HepG2 (cell line): ENCODE results near the gene NEURL3. TPM values are rescaled to one million over a fixed set of nuclear protein-coding genes. Genes with fewer than 3 reads are reported as not detected.
A peak's percentile ranks its signal among the peaks of the same experiment; 100 is the strongest.

ENCODE experiments used
- BHLHE40 ChIP-seq: IDR thresholded peaks from 2 replicates; pipeline ENCODE4 v1.6.1; 2011; ENCODE audit warnings: low read length, improper control_type of control experiment
- EED ChIP-seq: sonication (generic); formaldehyde crosslinking; IDR thresholded peaks from 2 replicates; pipeline ENCODE4 v1.5.0; 2020; ENCODE audit warnings: mild to moderate bottlenecking, missing genetic modification reagents
- FOXP4 ChIP-seq: sonication (generic); formaldehyde crosslinking; IDR thresholded peaks from 2 replicates; pipeline ENCODE4 v1.4.0; 2020; ENCODE audit warnings: missing genetic modification reagents
- GTF3A ChIP-seq: sonication (generic); formaldehyde crosslinking; conservative IDR thresholded peaks from 2 replicates; pipeline ENCODE4 v1.4.0; 2020; ENCODE audit warnings: mild to moderate bottlenecking, missing genetic modification reagents
- HNF1A ChIP-seq, 2 experiments: sonication (generic) in 1 of 2; formaldehyde crosslinking in 1 of 2; IDR thresholded peaks; 2 replicates each; pipeline versions ENCODE4 v1.4.0 to v1.6.1; 2016 to 2020; ENCODE audit warnings: borderline replicate concordance in 1 of 2, low read depth in 1 of 2, mild to moderate bottlenecking in 1 of 2, missing genetic modification reagents in 1 of 2
- MAX ChIP-seq: IDR thresholded peaks from 2 replicates; pipeline ENCODE4 v1.6.1; 2012; ENCODE audit warnings: inconsistent platforms
- MEIS2 ChIP-seq: sonication (generic); formaldehyde crosslinking; IDR thresholded peaks from 2 replicates; pipeline ENCODE4 v1.9.0; 2021; ENCODE audit warnings: mild to moderate bottlenecking, missing genetic modification reagents
- MYNN ChIP-seq: sonication (generic); formaldehyde crosslinking; IDR thresholded peaks from 2 replicates; pipeline ENCODE4 v1.4.0; 2020; ENCODE audit warnings: mild to moderate bottlenecking, low read depth, missing genetic modification reagents
- NONO ChIP-seq, 2 experiments: fragments of 450-650 bp in 1 of 2; sonication (generic) in 1 of 2; formaldehyde crosslinking in 1 of 2; IDR thresholded peaks in 1 of 2; conservative IDR thresholded peaks in 1 of 2; 2 replicates each; pipeline versions ENCODE4 v1.6.1 to v1.8.0; 2017 to 2022; ENCODE audit warnings: mild to moderate bottlenecking in 1 of 2, missing genetic modification reagents in 1 of 2, moderate library complexity in 1 of 2
- PTBP1 ChIP-seq: fragments of 200-400 bp; formaldehyde crosslinking; IDR thresholded peaks from 2 replicates; pipeline ENCODE4 v1.6.1; 2018; ENCODE audit warnings: low read length, low read depth; ENCODE audit not compliant: poor library complexity, severe bottlenecking
- TOPORS ChIP-seq: sonication (generic); formaldehyde crosslinking; IDR thresholded peaks from 2 replicates; pipeline ENCODE4 v1.8.0; 2023; ENCODE audit warnings: mild to moderate bottlenecking, missing genetic modification reagents
- ZFP62 ChIP-seq: sonication (generic); formaldehyde crosslinking; IDR thresholded peaks from 2 replicates; pipeline ENCODE4 v1.4.0; 2020; ENCODE audit warnings: missing genetic modification reagents
- ZNF3 ChIP-seq: IDR thresholded peaks from 2 replicates; pipeline ENCODE4 v1.7.0; 2017; ENCODE audit warnings: inconsistent platforms
- ZNF337 ChIP-seq: sonication (generic); formaldehyde crosslinking; IDR thresholded peaks from 2 replicates; pipeline ENCODE4 v1.5.1; 2020; ENCODE audit warnings: missing genetic modification reagents, low read depth, mild to moderate bottlenecking, borderline replicate concordance
- ZNF580 ChIP-seq: IDR thresholded peaks from 2 replicates; pipeline ENCODE4 v1.6.1; 2016; ENCODE audit warnings: low read depth, borderline replicate concordance
- ZNF710 ChIP-seq: sonication (generic); formaldehyde crosslinking; IDR thresholded peaks from 2 replicates; pipeline ENCODE4 v1.5.0; 2020; ENCODE audit warnings: mild to moderate bottlenecking, missing genetic modification reagents, borderline replicate concordance
- ZNF777 ChIP-seq: sonication (generic); formaldehyde crosslinking; IDR thresholded peaks from 2 replicates; pipeline ENCODE4 v1.4.0; 2020; ENCODE audit warnings: missing genetic modification reagents
- ZNF816 ChIP-seq: sonication (generic); formaldehyde crosslinking; IDR thresholded peaks from 2 replicates; pipeline ENCODE4 v1.8.0; 2022; ENCODE audit warnings: missing genetic modification reagents, mild to moderate bottlenecking, borderline replicate concordance
- ZNF83 ChIP-seq: sonication (generic); formaldehyde crosslinking; IDR thresholded peaks from 2 replicates; pipeline ENCODE4 v1.4.0; 2020; ENCODE audit warnings: missing genetic modification reagents, mild to moderate bottlenecking, borderline replicate concordance
- polyA plus RNA-seq, 8 experiments: library from polyadenylated mRNA; depleted of rRNA in 3 of 8; stranded (reverse) in 7 of 8; unstranded in 1 of 8; fragments of >200 nt; fragmentation: Illumina TruSeq in 4 of 8; extraction: Trizol in 4 of 8; gene quantifications; 2 replicates each; pipeline versions ENCODE4 v1.2.1 to v1.2.3, GENCODE V29; 2011 to 2016; ENCODE audit warnings: low read depth in 4 of 8, missing spikeins in 1 of 8, mixed read lengths in 1 of 8; ENCODE audit not compliant: insufficient read depth in 1 of 8
- total RNA-seq, 5 experiments: library from RNA; depleted of rRNA; stranded (reverse); fragments of >200 nt; fragmentation: Illumina TruSeq; extraction: Trizol; gene quantifications; 2 replicates each; pipeline ENCODE4 v1.2.3, GENCODE V29; 2016; ENCODE audit warnings: low read depth in 1 of 5

Gene NEURL3
- total and polyA plus RNA-seq, 2 of the 13 experiments (the other 11 are each of a cell fraction or from before 2014, with no cell fraction given): 0.16 to 1.2 TPM

GRCh38 chr2:96501886-96502810 lies 3.0 kb downstream of the NEURL3 start (continued):
- no peak for TF ChIP-seq MYNN (CRISPR knock-in tag)
- no peak for TF ChIP-seq NONO (IDR thresholded peaks at IDR 0.05)
- TF ChIP-seq NONO (CRISPR knock-in tag; conservative IDR thresholded peaks at IDR 0.05): peak; percentile 46; the same call in 1 of the 2 replicates
- TF ChIP-seq TOPORS (CRISPR knock-in tag): peak; percentile 57; the same call in 1 of the 2 replicates
- no peak; the same call in 1 of the 2 replicates for TF ChIP-seq HNF1A (IDR thresholded peaks at IDR 0.05; ENCODE audit: low read depth)
- TF ChIP-seq HNF1A (CRISPR knock-in tag; IDR thresholded peaks at IDR 0.05; ENCODE audit: borderline replicate concordance): no peak
- TF ChIP-seq ZNF777 (CRISPR knock-in tag): no peak
- TF ChIP-seq PTBP1: no peak
- TF ChIP-seq ZNF337 (CRISPR knock-in tag): no peak
- TF ChIP-seq ZFP62 (CRISPR knock-in tag): no peak
- peak; percentile 73 for TF ChIP-seq FOXP4 (CRISPR knock-in tag)
- no peak for TF ChIP-seq BHLHE40
- peak; percentile 63 for TF ChIP-seq ZNF710 (CRISPR knock-in tag)
- no peak for TF ChIP-seq ZNF83
- no peak for TF ChIP-seq ZNF816 (CRISPR knock-in tag)
- TF ChIP-seq MAX: peak; percentile 88
- TF ChIP-seq EED (CRISPR knock-in tag): no peak
- no peak for TF ChIP-seq ZNF3
- TF ChIP-seq ZNF580 (CRISPR knock-in tag): no peak; the same call in 1 of the 2 replicates
- TF ChIP-seq MEIS2 (CRISPR knock-in tag): peak; percentile 73; the same call in 1 of the 2 replicates
- TF ChIP-seq GTF3A (CRISPR knock-in tag): no peak
